GM10847 (cell line): ENCODE measurements around the gene UBAC1.

ENCODE experiments used
- POLR2A ChIP-seq: IDR thresholded peaks from 2 replicates; pipeline ENCODE4 v1.6.1; 2011; ENCODE audit not compliant: insufficient read length; ENCODE audit errors: extremely low read depth

The UBAC1 gene

GRCh38 chr9:135955934-135956801 lies 5.0 kb downstream of the UBAC1 start:
- no peak for TF ChIP-seq POLR2A

GRCh38 chr9:135952664-135953206 lies 8.4 kb downstream of the UBAC1 start:
- TF ChIP-seq POLR2A, result no peak

GRCh38 chr9:135951889-135952663 lies 9.1 kb downstream of the UBAC1 start:
- no peak for TF ChIP-seq POLR2A

GRCh38 chr9:135950135-135950682 lies 11.0 kb downstream of the UBAC1 start:
- no peak for TF ChIP-seq POLR2A

- no peak for TF ChIP-seq POLR2A
Observed at GRCh38 chr9:135949501-135950134, 11.6 kb downstream of the UBAC1 start.

- TF ChIP-seq POLR2A, result no peak
Observed at GRCh38 chr9:135948968-135949367, 12.2 kb downstream of the UBAC1 start.

GRCh38 chr9:135948446-135948845 lies 12.7 kb downstream of the UBAC1 start:
- no peak for TF ChIP-seq POLR2A

- TF ChIP-seq POLR2A, result no peak
Observed at GRCh38 chr9:135947582-135947981, 13.6 kb downstream of the UBAC1 start.

- TF ChIP-seq POLR2A, result no peak
Observed at GRCh38 chr9:135946392-135946994, 14.7 kb downstream of the UBAC1 start.

- TF ChIP-seq POLR2A, result no peak
Observed at GRCh38 chr9:135945969-135946368, 15.2 kb downstream of the UBAC1 start.

GRCh38 chr9:135944444-135945252 lies 16.5 kb downstream of the UBAC1 start:
- TF ChIP-seq POLR2A, result no peak

- no peak for TF ChIP-seq POLR2A
Observed at GRCh38 chr9:135941288-135941995, 19.7 kb downstream of the UBAC1 start.

GRCh38 chr9:135939351-135940265 lies 21.6 kb downstream of the UBAC1 start:
- TF ChIP-seq POLR2A, result no peak
